Pons (tissue), 1 donor: ENCODE results near the gene CEACAM3.

Source experiments
- DNase-seq: peaks from one replicate; pipeline ENCODE4 v3.0.0-alpha.2; 2016; ENCODE audit warnings: low spot score

Gene CEACAM3

DNA sequence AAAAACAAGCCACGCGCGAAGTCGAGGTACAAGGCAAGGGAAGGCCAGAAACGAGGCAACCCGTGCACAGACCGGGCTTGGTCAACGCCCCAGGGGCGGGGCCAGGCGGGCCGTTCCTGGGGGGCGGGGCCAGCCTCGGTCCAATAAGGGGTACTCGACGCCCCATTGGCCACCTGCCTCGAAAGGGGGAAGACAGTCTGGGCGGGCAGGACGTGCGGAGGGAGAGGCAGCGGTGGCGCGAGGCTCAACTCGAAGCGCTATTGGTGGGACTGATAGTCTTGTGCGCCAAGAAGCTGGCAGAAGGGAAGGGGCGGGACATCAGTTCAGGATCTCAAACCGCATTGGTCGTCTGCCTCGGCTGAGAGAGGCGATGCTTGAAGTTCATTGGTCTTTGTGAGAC lies 48.2 kb downstream of the CEACAM3 start, which contains the start of gene LYPD4:
Gene LYPD4, minus strand, starts transcription at position 83 of the 400 bp plus-strand sequence. CDS start 5,398 bp downstream, outside the sequence.
- DNase-seq, result no peak

DNA sequence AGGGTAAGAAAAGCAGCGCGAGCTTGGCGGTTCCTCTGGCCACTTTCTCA lies 48.4 kb downstream of the CEACAM3 start, which contains the start of gene DMRTC2:
Gene DMRTC2, plus strand, starts transcription at position 42 of the 50 bp plus-strand sequence. CDS start 2,387 bp downstream, outside the sequence.
- DNase-seq, result no peak

DNA sequence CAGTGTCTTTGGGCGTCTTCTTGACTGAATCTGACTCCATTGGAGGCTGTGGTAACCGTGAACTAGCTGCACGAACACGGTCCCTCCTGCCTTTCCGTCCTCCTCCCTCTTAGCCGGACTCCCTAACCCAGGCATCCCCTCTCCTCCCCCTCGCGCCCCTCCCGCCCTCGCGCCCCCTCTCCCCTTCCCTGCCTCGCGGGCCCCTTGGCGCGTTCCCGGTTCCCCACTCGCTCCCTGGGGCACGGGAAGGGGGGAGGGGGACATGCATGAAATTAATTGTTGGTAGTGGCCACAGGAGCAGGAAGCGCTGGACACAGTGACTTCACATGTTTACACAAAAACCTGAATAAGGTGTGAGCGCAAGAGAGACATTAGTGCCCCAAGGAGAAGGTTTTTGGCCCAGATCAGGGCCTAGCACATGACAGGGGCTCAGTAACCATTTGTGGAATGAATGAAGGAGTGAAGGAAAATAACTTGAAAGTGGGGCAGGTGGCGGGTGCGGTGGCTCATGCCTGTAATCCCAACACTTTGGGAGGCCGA lies 48.7 kb downstream of the CEACAM3 start:
- no peak for DNase-seq

DNA sequence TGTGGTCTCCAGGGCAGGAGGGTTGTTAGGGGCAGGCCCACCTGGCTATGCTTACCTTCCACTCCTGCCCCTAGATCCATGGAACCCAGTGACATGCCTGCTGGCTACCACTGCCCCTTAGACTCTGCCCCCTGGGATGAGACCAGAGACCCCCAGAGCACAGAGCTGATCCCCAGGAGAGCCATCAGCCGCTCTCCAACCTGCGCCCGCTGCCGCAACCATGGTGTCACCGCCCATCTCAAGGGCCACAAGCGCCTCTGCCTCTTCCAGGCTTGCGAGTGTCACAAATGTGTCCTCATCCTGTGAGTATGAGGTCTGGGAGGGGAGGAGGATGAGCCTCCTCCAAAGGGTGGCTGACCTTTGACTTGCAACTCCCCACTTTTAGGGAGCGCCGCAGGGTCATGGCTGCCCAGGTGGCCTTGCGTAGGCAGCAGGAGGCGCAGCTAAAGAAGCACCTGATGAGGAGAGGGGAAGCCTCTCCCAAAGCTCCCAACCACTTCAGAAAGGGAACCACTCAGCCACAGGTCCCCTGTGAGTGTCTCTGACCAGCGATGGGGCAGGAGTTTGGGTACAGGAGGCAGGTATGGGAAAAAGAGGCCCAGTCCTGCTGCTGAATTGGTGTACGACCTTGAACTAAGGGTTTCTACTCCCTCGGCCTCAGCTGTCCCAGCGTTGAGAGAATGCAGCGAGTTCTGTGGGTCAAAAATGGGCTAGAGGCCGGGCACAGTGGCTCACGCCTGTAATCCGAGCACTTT lies 51.1 kb downstream of the CEACAM3 start:
- DNase-seq, result no peak

DNA sequence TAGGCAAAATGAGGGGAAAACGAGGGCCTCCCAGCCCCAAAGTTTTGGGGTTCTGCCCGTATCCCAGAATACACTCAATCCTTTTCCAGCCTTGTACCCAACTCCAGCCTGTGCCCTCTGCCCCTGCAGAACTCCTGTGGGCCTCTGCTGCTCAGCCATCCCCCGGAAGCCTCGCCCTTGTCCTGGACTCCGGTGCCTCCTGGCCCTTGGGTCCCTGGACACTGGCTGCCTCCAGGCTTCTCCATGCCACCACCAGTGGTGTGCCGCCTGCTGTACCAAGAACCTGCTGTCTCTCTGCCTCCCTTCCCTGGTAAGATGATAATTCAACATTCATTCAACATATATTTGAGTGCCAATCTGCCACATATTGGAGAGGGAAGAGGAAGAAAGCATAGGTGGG lies 52.3 kb downstream of the CEACAM3 start:
- no peak for DNase-seq

DNA sequence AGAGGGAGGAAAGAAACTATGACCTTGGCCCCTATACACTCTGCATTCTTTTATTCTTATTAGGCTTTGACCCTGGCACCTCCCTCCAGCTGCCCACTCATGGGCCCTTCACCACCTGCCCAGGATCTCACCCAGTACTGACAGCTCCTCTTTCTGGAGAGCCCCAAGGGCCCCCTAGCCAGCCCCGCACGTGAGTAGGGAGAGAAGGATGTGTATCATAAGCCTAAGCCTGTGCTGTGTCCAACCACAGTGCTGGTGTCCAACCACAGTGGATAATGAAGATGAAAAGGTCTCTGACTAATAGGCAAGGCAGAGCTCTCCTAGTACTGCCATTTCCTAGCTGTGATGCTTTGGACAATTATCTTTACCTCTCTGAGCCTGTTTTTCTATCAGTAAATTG lies 52.7 kb downstream of the CEACAM3 start:
- DNase-seq, result no peak

DNA sequence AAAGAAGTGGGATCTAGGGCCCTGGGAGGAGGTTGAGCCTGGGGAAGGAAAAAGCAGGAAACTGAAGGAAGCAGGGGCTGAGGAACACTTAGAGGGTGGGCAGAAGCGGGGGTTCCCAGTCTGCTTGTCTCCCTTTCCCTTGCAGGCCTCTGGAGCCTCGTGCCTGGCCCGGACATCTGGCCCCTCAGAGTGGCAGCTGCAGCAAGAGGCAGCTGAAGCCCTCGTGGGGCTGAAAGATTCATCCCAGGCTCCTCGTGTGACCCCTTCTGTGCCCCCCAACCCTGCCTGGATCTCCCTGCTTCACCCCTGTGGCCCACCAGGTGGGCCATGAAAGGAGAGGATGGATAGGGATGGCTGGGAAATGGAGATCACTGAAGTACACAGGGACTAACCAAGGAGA lies 54.0 kb downstream of the CEACAM3 start:
- DNase-seq, result no peak

DNA sequence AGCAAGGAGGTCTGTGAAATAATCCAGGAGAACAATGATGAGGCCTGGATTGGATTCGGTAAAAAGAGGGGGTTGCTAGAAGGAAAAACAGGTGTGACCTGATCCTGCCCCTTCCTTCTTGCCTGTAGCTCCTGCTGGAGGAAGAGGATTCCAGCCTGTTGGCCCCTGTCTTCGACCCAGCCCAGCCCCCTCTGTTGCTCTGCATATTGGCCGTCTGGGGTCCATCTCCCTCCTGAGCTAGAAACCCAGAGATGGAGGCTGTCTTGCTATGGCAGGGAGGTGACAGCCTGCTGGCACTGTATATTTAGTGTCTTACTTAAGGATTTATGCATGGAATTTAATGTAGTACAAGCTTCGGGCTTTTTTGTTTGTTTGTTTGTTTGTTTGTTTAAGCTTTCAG lies 55.1 kb downstream of the CEACAM3 start:
- DNase-seq, result no peak

DNA sequence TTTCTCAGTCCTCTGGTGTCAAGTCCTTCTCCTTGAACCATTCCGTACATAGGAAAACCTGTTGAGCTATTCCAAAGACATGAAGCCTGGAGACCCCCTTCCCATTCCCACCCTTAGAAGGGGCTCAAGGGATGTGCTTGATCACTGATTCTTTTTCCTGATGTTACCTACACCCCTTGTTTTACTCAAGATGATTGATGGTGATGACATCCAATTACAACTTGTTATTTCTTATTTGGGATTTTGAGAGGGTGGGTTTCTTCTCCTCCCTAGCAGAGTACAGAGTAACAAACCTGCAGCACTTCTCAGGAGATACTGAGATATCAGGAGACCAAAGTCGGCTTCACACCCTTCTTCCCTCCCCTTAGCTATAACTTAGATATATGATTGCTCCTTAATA lies 57.0 kb downstream of the CEACAM3 start:
- DNase-seq, result no peak

DNA sequence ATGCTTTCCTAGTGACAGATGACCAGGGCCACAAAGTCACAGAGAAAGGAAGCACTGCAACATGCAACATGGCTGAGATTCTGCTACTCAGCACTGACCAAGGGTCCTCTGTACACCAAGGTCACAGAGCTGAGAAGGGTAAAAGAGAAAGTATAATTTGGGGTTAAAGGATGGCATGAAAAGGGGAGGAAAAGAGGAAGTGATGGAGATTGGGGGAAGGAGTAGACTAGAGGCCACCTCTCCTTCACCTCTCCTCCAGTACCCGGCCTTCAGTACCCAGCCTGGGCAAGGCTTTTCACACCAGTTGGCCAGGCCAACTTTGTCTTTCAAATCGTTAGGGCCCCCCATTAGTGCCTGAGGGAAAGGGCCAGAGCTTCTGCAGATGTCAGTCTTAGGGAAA lies 57.4 kb downstream of the CEACAM3 start:
- DNase-seq, result no peak

DNA sequence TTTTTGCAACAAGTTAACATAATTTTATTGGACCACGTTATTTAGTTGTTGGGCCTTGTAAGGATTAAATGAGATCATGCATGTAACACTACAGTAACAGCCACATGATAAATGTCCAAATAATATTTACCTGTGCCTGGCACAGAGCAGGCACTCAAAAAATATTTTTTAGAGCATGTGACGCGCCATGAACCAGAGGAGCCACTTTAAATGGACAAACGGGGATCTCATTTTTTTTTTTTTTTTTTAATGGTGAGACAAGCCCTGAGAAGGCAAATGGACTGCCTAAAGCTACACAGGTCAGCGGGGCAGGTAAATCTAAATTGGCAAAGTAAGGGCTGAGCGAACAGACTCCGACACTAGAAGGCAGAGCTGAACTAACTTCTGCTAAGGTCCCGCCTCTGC lies 62.8 kb downstream of the CEACAM3 start:
- no peak for DNase-seq

DNA sequence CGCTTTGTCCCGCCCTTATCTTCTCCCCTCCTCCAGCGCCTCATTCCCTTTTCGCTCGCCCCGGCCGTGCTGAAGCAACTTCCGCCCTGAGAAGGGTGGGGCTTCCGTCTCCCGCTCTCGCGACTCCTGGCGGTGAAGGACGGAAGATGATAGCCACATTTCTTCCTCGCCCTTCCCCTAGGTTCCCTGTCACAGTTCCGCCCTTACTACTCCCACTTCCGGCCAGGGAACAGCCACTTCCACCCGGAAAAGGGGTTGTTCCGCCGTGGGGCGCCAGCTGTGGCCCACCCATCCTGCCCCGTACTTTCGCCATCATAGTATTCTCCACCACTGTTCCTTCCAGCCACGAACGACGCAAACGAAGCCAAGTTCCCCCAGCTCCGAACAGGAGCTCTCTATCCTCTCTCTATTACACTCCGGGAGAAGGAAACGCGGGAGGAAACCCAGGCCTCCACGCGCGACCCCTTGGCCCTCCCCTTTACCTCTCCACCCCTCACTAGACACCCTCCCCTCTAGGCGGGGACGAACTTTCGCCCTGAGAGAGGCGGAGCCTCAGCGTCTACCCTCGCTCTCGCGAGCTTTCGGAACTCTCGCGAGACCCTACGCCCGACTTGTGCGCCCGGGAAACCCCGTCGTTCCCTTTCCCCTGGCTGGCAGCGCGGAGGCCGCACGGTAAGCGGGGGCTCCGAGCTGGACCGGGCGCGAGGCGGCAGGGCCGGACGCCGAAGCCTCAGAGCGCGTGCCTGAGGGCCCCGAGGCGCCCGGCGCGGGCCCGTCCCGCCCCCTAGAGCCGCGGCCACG lies 63.4 kb downstream of the CEACAM3 start, which contains the start of gene RPS19:
Gene RPS19, plus strand, starts transcription at position 638 of the 801 bp plus-strand sequence. CDS start 520 bp downstream, outside the sequence.
- DNase-seq, result peak; percentile 100

DNA sequence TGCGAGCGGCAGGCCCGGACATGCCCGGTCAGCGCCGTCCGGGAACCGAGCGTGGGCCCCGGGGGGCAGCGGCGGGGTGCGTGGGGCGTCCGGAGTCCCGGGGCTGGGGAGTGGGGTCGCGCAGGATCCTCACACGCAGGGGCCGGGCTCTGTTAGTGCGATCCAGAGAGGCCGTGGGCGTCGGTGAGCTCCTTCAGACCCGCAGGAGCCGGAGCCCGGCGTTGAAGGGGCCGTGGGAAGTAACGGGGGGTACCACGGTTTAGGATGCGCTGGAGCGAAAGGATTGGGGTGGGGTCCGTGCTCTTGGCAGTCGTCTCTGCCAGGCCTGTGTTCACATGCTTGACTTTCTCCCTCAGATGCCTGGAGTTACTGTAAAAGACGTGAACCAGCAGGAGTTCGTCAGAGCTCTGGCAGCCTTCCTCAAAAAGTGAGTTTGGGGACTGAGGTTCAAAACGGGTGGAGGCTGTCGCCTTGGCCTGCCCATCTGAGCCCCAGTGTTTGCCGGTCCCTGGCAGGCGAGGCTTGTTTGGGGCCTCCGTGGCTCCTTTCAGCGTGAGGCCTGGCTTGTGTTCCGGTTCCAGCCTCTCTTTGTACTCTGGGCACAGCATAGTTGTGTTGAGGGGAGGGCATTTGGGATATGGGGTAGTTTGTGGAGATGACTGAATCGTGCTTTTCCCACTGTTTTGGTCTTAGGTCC lies 64.2 kb downstream of the CEACAM3 start:
- DNase-seq, result no peak
